Left ventricle myocardium superior (tissue), 1 donor: ENCODE results near the gene ZNRD2. TPM values are rescaled to one million over a fixed set of nuclear protein-coding genes. Genes with fewer than 3 reads are reported as not detected.
A peak's percentile ranks its signal among the peaks of the same experiment; 100 is the strongest.
"Not testable (repeated sequence)": the region's sequence is repeated elsewhere in the genome, so short reads cannot be mapped to it uniquely, and the experiment has no call there.

Experiments used
- ATAC-seq: fragments of 200-7000 bp; cut with Tn5 transposase; one replicate; pipeline ENCODE4 v1.9.1; 2020; ENCODE audit warnings: mild to moderate bottlenecking, moderate library complexity
- DNase-seq: peaks from one replicate; pipeline ENCODE4 v3.0.0-alpha.2; 2020
- intact Hi-C: fragments of 100-400 bp; cut with micrococcal nuclease; formaldehyde crosslinking; loops from one replicate; pipeline ENCODE4 v1.11.0; 2022
- long read RNA-seq: library from polyadenylated mRNA; unstranded; transcript quantifications from one replicate; pipeline ENCODE4 v2.0.0, GENCODE V29; 2021
- total RNA-seq: library from RNA; stranded (reverse); fragmentation: NEBNext Ultra II Directional; extraction: Animal tissue kit (Norgen Biotek cat#: 25700); gene quantifications from one replicate; pipeline ENCODE4 v1.2.1, GENCODE V29; 2021
- donor health status: DM: no; HTN: yes; CAD: no; lungs with severe emphysema.

The ZNRD2 gene
- total RNA-seq, result 25.0 TPM
- long read RNA-seq, transcript SSSCA1-201 (4 exons, 698 nt), result major isoform, 10 of 35 reads
- long read RNA-seq, partial matches to known transcripts, result 6 of 35 reads
- long read RNA-seq, other reads (novel, unspliced or antisense), result 15 of 35 reads

GRCh38 chr11:65569973-65570918 is at the start of gene ZNRD2:
ZNRD2 (plus strand) TSS chr11:65570477; CDS start chr11:65570492, 15 bp downstream.
- DNase-seq, result peak; percentile 99
- peak; percentile 84 for ATAC-seq
- intact Hi-C loops, result no loop called here

GRCh38 chr11:65521777-65522521 is 48.3 kb upstream of the ZNRD2 start:
- intact Hi-C loops, result not testable (repeated sequence)

GRCh38 chr11:65522718-65523630 is 47.3 kb upstream of the ZNRD2 start:
- DNase-seq, intact Hi-C loops, ATAC-seq: not testable (repeated sequence)

More at GRCh38 chr11:65521777-65522521, 48.3 kb upstream of the ZNRD2 start:
- not testable (repeated sequence) for DNase-seq, ATAC-seq

GRCh38 chr11:65523631-65523968 is 46.7 kb upstream of the ZNRD2 start:
- not testable (repeated sequence) for ATAC-seq

GRCh38 chr11:65524014-65524740 is 46.1 kb upstream of the ZNRD2 start:
- DNase-seq, result peak; percentile 74
- ATAC-seq, result peak; percentile 39
- intact Hi-C loops, result no loop called here

More at GRCh38 chr11:65523631-65523968, 46.7 kb upstream of the ZNRD2 start:
- DNase-seq, intact Hi-C loops: not testable (repeated sequence)

GRCh38 chr11:65524741-65525545 is 45.3 kb upstream of the ZNRD2 start, which contains the start of gene SCYL1:
SCYL1 (plus strand) TSS chr11:65525083; CDS start chr11:65525154, 71 bp downstream.
- intact Hi-C loops, result no loop called here
- DNase-seq (peak; percentile 89), ATAC-seq (peak; percentile 93)

- intact Hi-C loops, result no loop called here
- ATAC-seq, result no peak
Observed at GRCh38 chr11:65525546-65526480, 44.5 kb upstream of the ZNRD2 start.

GRCh38 chr11:65526744-65527143 is 43.5 kb upstream of the ZNRD2 start:
- intact Hi-C loops, result no loop called here
- no peak for DNase-seq
- no peak for ATAC-seq

More at GRCh38 chr11:65525546-65526480, 44.5 kb upstream of the ZNRD2 start:
- no peak for DNase-seq

GRCh38 chr11:65528819-65529350 is 41.4 kb upstream of the ZNRD2 start:
- intact Hi-C loops, result no loop called here
- ATAC-seq (no peak), DNase-seq (no peak)

GRCh38 chr11:65529475-65530156 is 40.7 kb upstream of the ZNRD2 start:
- ATAC-seq, result no peak
- DNase-seq, result no peak
- intact Hi-C loops, result no loop called here

GRCh38 chr11:65530157-65530496 is 40.1 kb upstream of the ZNRD2 start:
- no peak for ATAC-seq
- intact Hi-C loops, result no loop called here
- no peak for DNase-seq

- intact Hi-C loops, result no loop called here
- DNase-seq (no peak), ATAC-seq (no peak)
Observed at GRCh38 chr11:65532388-65533064, 37.8 kb upstream of the ZNRD2 start.

- ATAC-seq (no peak), DNase-seq (no peak)
- intact Hi-C loops, result no loop called here
Observed at GRCh38 chr11:65535102-65535501, 35.2 kb upstream of the ZNRD2 start.

- intact Hi-C loops, result no loop called here
- DNase-seq, result no peak
- ATAC-seq, result no peak
Observed at GRCh38 chr11:65536412-65537295, 33.6 kb upstream of the ZNRD2 start.
